ENCODE measurements around the gene CCDC13.
A peak's percentile ranks its signal among the peaks of the same experiment; 100 is the strongest.
"Not testable (repeated sequence)": the region's sequence is repeated elsewhere in the genome, so short reads cannot be mapped to it uniquely, and the experiment has no call there.

CCDC13 gene

DNA sequence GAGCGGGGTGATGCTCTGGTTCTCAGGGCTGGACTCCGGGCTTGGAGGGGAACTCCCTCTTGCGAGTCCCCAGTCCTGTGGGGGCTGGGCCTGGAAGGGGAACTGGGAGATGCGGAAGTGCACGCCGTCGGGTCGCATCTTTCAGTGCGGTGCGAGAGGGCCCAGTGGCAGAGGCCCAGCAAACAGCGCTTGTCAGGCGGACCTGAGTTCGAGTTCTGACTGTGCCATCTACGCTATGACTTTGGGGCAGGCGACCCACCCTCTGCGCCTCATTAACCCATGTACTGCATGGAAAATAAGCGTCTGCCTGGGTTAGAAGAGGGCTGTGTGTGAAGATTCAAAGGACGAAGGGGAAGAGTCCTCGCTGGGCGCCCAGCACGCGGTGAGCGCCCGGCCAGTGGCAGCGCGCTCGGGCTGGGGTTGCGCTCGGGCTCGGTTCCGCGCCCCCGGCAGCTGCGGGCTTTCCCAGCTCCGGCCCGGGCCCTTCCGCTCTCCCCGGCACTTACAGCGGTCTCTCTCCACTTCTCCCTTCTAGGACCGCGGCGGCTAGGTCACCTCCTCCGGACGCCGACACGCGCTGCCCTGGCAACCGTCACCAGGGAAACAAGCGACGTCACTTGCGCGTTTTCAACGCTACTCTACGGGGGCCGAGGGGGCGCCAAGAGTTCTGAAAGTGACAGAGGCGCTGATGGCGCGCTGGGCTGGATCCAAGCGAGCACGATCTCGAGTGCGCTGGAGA lies at the start of gene CCDC13:
Gene CCDC13 (minus strand): TSS at position 584 of the 739 bp plus-strand sequence. CDS start 14,908 bp downstream, outside the sequence.
- DNase-seq (ENCODE audit: low read depth) = peak; percentile 80

DNA sequence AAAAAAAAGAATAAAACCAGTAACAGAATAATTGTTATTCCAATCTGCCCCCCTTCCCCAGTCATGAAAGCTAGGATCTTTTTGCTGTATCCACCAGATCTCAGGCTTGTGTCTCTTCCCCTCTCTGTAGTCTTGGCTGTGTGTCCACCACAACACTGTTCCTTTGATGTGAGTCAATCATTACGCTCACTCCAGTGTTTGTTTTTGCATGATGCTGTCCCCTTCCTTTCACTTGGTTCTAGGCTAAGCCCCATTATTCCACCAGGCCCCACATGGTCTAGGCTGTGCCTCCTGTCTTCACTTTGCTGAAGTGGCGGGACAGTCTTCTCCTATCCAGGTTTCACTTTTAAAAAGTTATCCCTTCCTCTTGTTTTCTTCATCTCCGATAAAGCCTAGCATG lies 49.8 kb upstream of the CCDC13 start:
- no peak for DNase-seq (ENCODE audit: low read depth)

GRCh38 chr3:42820746-42821051 lies 47.6 kb upstream of the CCDC13 start:
- no peak for DNase-seq (ENCODE audit: low read depth)

- no peak for DNase-seq (ENCODE audit: low read depth)
Observed at GRCh38 chr3:42819351-42819965, 46.4 kb upstream of the CCDC13 start.

- DNase-seq (ENCODE audit: low read depth) = no peak
Observed at GRCh38 chr3:42815826-42816225, 42.8 kb upstream of the CCDC13 start.

DNA sequence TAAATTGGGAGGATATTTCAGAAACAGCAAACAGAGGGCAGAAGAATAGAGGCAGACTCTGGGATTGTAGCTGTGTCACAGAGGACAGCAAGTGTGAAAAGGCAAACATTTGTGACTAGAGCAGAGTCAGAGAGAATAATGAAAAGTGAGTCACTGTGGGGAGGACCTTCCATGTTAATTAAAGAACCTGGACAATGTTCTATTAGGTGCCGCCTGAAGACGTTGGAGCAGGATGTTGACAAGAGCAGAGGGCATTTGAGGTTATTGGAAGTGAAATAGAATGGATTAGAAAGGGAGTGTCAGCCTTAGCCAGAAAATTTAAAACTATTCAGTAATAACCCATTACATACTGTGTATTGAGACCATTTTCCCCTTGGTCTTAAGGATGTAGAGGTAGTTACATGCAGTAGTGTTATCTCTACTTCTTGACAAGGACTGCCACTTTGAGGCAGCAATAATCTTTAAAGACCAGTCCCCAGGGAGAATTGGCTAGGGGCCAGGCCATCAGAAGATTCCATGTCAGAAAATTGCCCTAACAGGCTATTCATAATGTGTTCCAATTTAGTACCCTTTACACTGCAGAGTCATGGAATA lies 42.0 kb upstream of the CCDC13 start:
- DNase-seq (ENCODE audit: low read depth) = no peak

- no peak for DNase-seq (ENCODE audit: low read depth)
Observed at GRCh38 chr3:42814246-42814645, 41.2 kb upstream of the CCDC13 start.

DNA sequence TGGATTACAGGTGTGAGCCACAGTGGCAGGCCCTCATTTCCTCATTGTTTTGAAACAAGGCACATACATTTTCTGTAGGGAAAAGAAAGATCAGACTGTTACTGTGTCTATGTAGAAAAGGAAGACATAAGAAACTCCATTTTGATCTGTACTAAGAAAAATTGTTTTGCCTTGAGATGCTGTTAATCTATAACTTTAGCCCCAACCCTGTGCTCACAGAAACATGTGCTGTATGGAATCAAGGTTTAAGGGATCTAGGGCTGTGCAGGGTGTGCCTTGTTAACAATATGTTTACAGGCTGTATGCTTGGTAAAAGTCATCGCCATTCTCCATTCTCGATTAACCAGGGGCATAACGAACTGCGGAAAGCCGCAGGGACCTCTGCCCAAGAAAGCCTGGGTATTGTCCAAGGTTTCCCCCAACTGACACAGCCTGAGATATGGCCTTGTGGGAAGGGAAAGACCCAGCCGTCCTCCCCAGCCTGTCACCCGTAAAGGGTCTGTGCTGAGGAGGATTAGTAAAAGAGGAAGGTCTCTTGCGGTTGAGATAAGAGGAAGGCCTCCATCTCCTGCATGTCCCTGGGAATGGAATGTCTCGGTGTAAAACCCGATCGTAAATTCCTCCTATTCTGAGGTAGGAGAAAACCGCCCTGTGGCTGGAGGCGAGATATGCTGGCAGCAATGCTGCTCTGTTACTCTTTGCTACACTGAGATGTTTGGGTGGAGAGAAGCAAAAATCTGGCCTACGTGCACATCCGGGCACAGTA lies 38.2 kb upstream of the CCDC13 start:
- not testable (repeated sequence) for DNase-seq (ENCODE audit: low read depth)

DNA sequence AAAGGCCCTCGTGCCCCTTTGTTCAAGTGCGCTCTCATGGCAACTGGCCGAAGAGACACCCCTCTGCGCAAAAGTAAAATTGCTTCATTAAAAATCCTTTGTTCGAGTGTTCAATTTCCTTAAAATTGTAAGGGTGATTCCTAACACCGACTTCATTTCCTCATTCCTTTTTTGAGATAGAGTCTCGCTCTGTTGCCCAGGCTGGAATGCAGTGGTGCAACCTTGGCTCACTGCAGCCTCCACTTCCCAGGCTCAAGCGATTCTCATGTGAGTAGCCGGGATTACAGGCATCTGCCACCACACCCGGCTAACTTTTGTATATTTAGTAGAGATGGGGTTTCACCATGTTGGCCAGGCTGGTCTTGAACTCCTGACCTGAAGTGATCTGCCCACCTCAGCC lies 37.7 kb upstream of the CCDC13 start:
- DNase-seq (ENCODE audit: low read depth) = not testable (repeated sequence)

DNA sequence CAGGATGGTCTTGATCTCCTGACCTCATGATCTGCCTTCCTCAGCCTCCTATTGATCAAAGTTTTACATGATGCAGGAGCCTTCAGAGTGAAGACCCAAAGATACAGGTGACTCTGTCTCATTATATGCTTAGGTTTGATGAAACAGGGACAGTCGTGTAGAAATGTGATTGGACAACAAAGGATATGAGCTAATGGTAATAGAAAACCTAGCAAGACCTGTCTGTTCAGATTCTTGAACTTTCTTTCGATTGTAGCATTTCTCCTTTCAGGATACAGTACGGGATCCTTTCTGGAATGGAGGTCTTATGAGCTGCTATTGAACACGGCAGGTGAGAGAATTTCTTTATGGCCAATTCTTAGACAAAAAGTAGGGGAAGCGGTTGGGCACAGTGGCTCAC lies 36.1 kb upstream of the CCDC13 start, which contains the start of gene ACKR2:
Gene ACKR2 (plus strand): TSS at position 244 of the 400 bp plus-strand sequence. CDS start 55,058 bp downstream, outside the sequence.
- no peak for DNase-seq (ENCODE audit: low read depth)

GRCh38 chr3:42807929-42808328 lies 34.9 kb upstream of the CCDC13 start:
- DNase-seq (ENCODE audit: low read depth) = no peak

DNA sequence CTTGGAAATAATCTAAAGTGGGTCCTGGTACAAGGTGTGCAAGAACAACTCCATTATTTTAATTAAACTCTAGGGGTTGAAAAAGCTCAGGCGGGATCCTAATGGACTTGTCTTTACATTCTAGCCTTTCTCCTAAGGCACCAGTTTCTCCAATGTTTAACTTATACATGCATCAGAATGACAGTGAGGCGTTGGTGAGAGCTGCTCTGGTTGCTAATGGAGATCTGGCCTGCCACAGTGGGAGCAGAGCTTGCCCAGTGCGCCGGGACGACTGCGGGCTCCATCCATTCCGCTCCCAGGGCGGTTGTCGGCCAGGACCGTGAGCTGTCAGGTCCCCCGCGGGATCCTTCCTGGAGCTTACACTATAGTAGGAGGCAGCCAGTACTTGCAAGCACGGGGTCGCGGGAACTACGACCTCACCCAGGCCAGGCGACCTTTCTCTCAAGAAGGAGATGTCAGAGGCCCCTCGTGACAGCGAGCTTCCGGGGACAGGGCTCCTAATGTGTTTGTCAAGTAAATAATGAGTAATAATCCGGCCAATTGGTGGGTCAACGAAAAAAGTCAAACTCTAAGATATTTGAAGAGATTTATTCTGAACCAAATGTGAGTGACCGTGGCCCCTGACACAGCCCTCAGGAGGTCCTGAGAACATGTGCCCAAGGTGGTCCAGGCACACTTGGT lies 32.2 kb upstream of the CCDC13 start:
- DNase-seq (ENCODE audit: low read depth) = no peak

DNA sequence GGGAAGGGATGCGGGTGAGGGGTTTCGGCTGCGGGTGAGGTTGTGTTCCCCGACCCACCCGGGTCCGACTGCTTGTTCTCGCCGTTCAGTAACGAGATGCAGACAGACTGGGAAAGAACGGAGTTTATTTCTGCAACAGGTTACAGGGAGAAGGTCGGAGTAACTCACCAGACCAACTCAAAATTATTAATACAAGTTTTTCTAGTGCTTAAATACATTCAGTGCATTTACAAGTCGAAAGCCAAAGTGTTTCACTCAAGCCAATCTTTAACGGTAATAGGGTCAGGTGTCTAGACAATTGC lies 31.7 kb upstream of the CCDC13 start:
- no peak for DNase-seq (ENCODE audit: low read depth)

GRCh38 chr3:42804106-42804830 lies 31.2 kb upstream of the CCDC13 start, which contains the start of gene HIGD1A:
Gene HIGD1A (minus strand): TSS chr3:42804490. CDS start chr3:42794253, 10,237 bp downstream.
- peak; percentile 91 for DNase-seq (ENCODE audit: low read depth)

DNA sequence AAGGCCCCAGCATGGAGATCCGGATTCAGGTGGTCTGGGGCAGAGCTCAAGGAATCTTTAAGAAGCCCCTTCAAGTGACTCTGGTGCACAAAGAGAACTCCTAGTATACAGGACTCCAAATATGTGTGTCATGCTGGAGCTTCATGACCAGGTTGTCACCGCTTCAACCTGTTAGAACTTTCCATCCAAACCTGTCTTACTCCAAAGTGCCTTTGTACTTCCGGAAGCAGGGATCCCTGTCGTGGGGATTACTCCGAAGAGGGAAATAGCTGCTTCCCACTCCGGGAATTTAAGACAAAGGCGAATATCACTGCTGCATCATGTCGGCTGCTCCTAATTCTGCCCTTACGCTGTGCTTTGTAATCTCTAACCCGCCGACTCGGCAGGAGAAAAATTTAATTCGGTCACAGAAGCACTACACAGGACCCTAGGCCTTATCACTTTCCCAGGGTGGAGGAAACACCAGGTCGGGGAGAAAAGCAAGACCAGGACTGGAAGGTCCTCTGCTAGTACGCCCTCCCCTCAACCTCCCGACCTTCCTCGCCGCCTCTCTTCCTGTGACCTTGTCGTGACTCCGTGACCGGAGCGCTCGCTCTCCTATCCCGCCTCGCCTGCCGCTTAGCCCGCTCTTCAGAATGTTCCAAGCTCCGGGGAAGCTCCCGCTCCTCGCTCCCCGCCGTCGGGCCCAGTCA lies 30.5 kb upstream of the CCDC13 start:
- no peak for DNase-seq (ENCODE audit: low read depth)

DNA sequence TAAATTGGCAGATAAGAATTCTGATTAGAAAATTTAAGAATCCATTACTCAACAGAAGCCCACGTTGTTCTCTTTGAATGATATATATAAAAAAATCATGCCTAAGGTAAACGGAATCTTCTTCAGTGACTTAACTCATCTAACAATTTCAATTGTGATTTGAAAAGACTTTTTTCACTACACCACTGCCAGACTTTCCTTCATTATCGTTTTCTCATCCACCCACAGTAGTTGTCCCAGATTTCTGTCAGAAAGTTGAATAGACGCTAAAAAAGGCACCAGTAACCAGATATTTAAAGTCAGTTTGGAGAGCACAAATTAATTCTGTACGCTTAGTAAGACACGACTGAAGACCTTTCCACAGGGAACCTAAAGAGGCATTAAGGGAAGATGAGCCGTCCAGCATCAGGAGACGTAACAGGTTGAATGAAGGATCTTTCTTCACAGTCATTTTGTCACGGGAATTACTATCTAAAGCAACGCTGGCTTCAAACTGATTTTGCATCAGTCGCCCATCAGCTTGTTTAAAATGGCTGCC lies 29.9 kb upstream of the CCDC13 start:
- DNase-seq (ENCODE audit: low read depth) = no peak

- no peak for DNase-seq (ENCODE audit: low read depth)
Observed at GRCh38 chr3:42801784-42802183, 28.7 kb upstream of the CCDC13 start.

DNA sequence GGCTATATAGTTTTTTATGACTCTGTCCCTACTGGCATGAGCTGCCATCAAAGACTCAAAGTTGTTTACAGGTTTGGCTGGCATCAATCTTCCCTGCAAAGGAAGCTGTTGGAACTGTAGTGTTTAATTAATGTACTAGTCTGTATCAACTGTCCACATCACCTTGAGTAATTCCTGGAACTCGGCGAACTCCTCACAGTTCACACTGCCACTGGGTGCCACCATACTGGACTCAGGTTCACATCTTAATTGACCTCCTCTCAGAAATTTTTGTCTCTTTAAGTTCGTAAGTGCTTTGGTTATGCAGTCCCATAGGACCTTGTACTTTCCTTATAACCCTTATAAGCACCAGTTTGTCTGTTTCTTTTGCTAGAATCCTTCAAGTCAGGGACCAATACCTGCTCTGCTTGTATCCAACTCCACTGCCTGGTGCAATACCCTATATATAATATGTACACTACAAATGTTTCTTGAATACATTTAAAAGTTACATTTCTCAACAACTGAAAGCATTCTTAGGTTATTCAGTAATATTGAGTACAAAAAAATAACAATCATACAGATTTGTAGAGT lies 28.1 kb upstream of the CCDC13 start:
- no peak for DNase-seq (ENCODE audit: low read depth)

- no peak for DNase-seq (ENCODE audit: low read depth)
Observed at GRCh38 chr3:42800251-42800650, 27.2 kb upstream of the CCDC13 start.

GRCh38 chr3:42799376-42799775 lies 26.3 kb upstream of the CCDC13 start:
- no peak for DNase-seq (ENCODE audit: low read depth)

Data from activated T-cell treated with anti-CD3 and anti-CD28 coated beads for 1 hour (primary cell).